HepG2 (cell line): ENCODE data around the gene ZSWIM9. TPM values are rescaled to one million over a fixed set of nuclear protein-coding genes. Genes with fewer than 3 reads are reported as not detected.

Source experiments
- AKAP8 ChIP-seq: sonication (generic); formaldehyde crosslinking; IDR thresholded peaks from 2 replicates; pipeline ENCODE4 v1.5.1; 2020; ENCODE audit warnings: mild to moderate bottlenecking, missing genetic modification reagents
- CEBPG ChIP-seq: IDR thresholded peaks from 2 replicates; pipeline ENCODE4 v1.6.1; 2016
- GABPA ChIP-seq, 2 experiments: IDR thresholded peaks; 2 replicates each; pipeline ENCODE4 v1.6.1; 2011 to 2016; ENCODE audit warnings: low read depth in 2 of 2, low read length in 1 of 2, missing biosample characterization in 1 of 2, missing genetic modification characterization in 1 of 2
- HNF4G ChIP-seq, 2 experiments: sonication (generic) in 1 of 2; formaldehyde crosslinking in 1 of 2; IDR thresholded peaks; 2 replicates each; pipeline versions ENCODE4 v1.4.0 to v1.6.1; 2011 to 2020; ENCODE audit warnings: borderline replicate concordance in 2 of 2, low read depth in 2 of 2, mild to moderate bottlenecking in 2 of 2, low read length in 1 of 2, missing genetic modification reagents in 1 of 2, moderate library complexity in 1 of 2
- KLF13 ChIP-seq: sonication (generic); formaldehyde crosslinking; IDR thresholded peaks from 2 replicates; pipeline ENCODE4 v1.4.0; 2020; ENCODE audit warnings: mild to moderate bottlenecking, missing genetic modification reagents
- MEF2D ChIP-seq: sonication (generic); formaldehyde crosslinking; IDR thresholded peaks from 2 replicates; pipeline ENCODE4 v1.5.1; 2020; ENCODE audit warnings: mild to moderate bottlenecking, missing genetic modification reagents
- MIXL1 ChIP-seq: IDR thresholded peaks from 2 replicates; pipeline ENCODE4 v1.6.1; 2016
- MZF1 ChIP-seq: sonication (generic); formaldehyde crosslinking; IDR thresholded peaks from 2 replicates; pipeline ENCODE4 v1.8.1; 2023; ENCODE audit warnings: mild to moderate bottlenecking, missing genetic modification reagents, borderline replicate concordance
- NBN ChIP-seq: fragments of 450-650 bp; conservative IDR thresholded peaks from 2 replicates; pipeline ENCODE4 v1.6.1; 2017
- NFYC ChIP-seq: IDR thresholded peaks from 2 replicates; pipeline ENCODE4 v1.6.1; 2016; ENCODE audit warnings: missing genetic modification reagents, missing compliant biosample characterization
- PAXIP1 ChIP-seq: sonication (generic); formaldehyde crosslinking; conservative IDR thresholded peaks from 2 replicates; pipeline ENCODE4 v1.4.0; 2020; ENCODE audit warnings: mild to moderate bottlenecking, missing genetic modification reagents, moderate library complexity
- RBAK ChIP-seq: sonication (generic); formaldehyde crosslinking; IDR thresholded peaks from 2 replicates; pipeline ENCODE4 v1.5.1; 2020; ENCODE audit warnings: mild to moderate bottlenecking, missing genetic modification reagents
- RNF2 ChIP-seq: fragments of 450-650 bp; conservative IDR thresholded peaks from 2 replicates; pipeline ENCODE4 v1.6.1; 2016; ENCODE audit warnings: low read depth
- STAT6 ChIP-seq: sonication (generic); formaldehyde crosslinking; IDR thresholded peaks from 2 replicates; pipeline ENCODE4 v1.4.0; 2020; ENCODE audit warnings: missing genetic modification reagents, mild to moderate bottlenecking, borderline replicate concordance
- SUZ12 ChIP-seq: fragments of 150-350 bp; IDR thresholded peaks from 2 replicates; pipeline ENCODE4 v1.6.1; 2014; ENCODE audit warnings: low read depth, low read length
- THAP7 ChIP-seq: sonication (generic); formaldehyde crosslinking; IDR thresholded peaks from 2 replicates; pipeline ENCODE4 v1.8.1; 2023; ENCODE audit warnings: mild to moderate bottlenecking, missing genetic modification reagents
- ZBTB7A ChIP-seq: sonication (generic); formaldehyde crosslinking; IDR thresholded peaks from 2 replicates; pipeline ENCODE4 v1.8.0; 2022; ENCODE audit warnings: mild to moderate bottlenecking, missing genetic modification reagents
- ZIK1 ChIP-seq: sonication (generic); formaldehyde crosslinking; IDR thresholded peaks from 2 replicates; pipeline ENCODE4 v1.5.0; 2020; ENCODE audit warnings: mild to moderate bottlenecking, low read depth, missing genetic modification reagents, borderline replicate concordance
- ZKSCAN5 ChIP-seq: sonication (generic); formaldehyde crosslinking; IDR thresholded peaks from 2 replicates; pipeline ENCODE4 v1.5.1; 2020; ENCODE audit warnings: mild to moderate bottlenecking, missing genetic modification reagents
- ZNF292 ChIP-seq: sonication (generic); formaldehyde crosslinking; IDR thresholded peaks from 2 replicates; pipeline ENCODE4 v1.8.1; 2022; ENCODE audit warnings: mild to moderate bottlenecking, low read depth, missing genetic modification reagents, borderline replicate concordance
- ZNF446 ChIP-seq: sonication (generic); formaldehyde crosslinking; IDR thresholded peaks from 2 replicates; pipeline ENCODE4 v1.5.0; 2020; ENCODE audit warnings: mild to moderate bottlenecking, missing genetic modification reagents
- ZNF562 ChIP-seq: sonication (generic); formaldehyde crosslinking; IDR thresholded peaks from 2 replicates; pipeline ENCODE4 v1.8.0; 2022; ENCODE audit warnings: missing genetic modification reagents, borderline replicate concordance
- ZNF772 ChIP-seq: sonication (generic); formaldehyde crosslinking; IDR thresholded peaks from 2 replicates; pipeline ENCODE4 v1.5.0; 2020; ENCODE audit warnings: mild to moderate bottlenecking, missing genetic modification reagents
- polyA plus RNA-seq, 8 experiments: library from polyadenylated mRNA; depleted of rRNA in 3 of 8; stranded (reverse) in 7 of 8; unstranded in 1 of 8; fragments of >200 nt; fragmentation: Illumina TruSeq in 4 of 8; extraction: Trizol in 4 of 8; gene quantifications; 2 replicates each; pipeline versions ENCODE4 v1.2.1 to v1.2.3, GENCODE V29; 2011 to 2016; ENCODE audit warnings: low read depth in 4 of 8, missing spikeins in 1 of 8, mixed read lengths in 1 of 8; ENCODE audit not compliant: insufficient read depth in 1 of 8
- total RNA-seq, 5 experiments: library from RNA; depleted of rRNA; stranded (reverse); fragments of >200 nt; fragmentation: Illumina TruSeq; extraction: Trizol; gene quantifications; 2 replicates each; pipeline ENCODE4 v1.2.3, GENCODE V29; 2016; ENCODE audit warnings: low read depth in 1 of 5

ZSWIM9 gene
- total and polyA plus RNA-seq, 2 of the 13 experiments (the other 11 are each of a cell fraction or from before 2014, with no cell fraction given), result 0.18 to 1.1 TPM

- TF ChIP-seq PAXIP1 (CRISPR knock-in tag) (no peak; the same call in 1 of the 2 replicates), ZIK1 (CRISPR knock-in tag) (peak; percentile 87; the same call in 1 of the 2 replicates), SUZ12 (no peak; the same call in 1 of the 2 replicates), THAP7 (CRISPR knock-in tag) (peak; percentile 79; the same call in 1 of the 2 replicates), NBN (no peak), MZF1 (no peak), STAT6 (CRISPR knock-in tag) (0 out of 2 replicates have a peak, but pooled peaks have one; percentile 74), ZNF446 (CRISPR knock-in tag) (no peak), MIXL1 (no peak), MEF2D (CRISPR knock-in tag) (no peak), RNF2 (no peak), ZNF562 (CRISPR knock-in tag) (no peak), ZKSCAN5 (CRISPR knock-in tag) (no peak), CEBPG (CRISPR knock-in tag) (0 out of 2 replicates have a peak, but pooled peaks have one; percentile 21), RBAK (CRISPR knock-in tag) (no peak), ZNF772 (CRISPR knock-in tag) (peak; percentile 49; the same call in 1 of the 2 replicates), NFYC (peak; percentile 55), ZBTB7A (CRISPR knock-in tag) (no peak), HNF4G (IDR thresholded peaks at IDR 0.05; ENCODE audit: borderline replicate concordance, low read depth, low read length) (no peak), HNF4G (CRISPR knock-in tag; IDR thresholded peaks at IDR 0.05; ENCODE audit: borderline replicate concordance, low read depth) (no peak; the same call in 1 of the 2 replicates), KLF13 (CRISPR knock-in tag) (no peak), GABPA (IDR thresholded peaks at IDR 0.05; ENCODE audit: low read depth, low read length) (no peak), GABPA (CRISPR knock-in tag; IDR thresholded peaks at IDR 0.05; ENCODE audit: low read depth) (peak; percentile 59; the same call in 1 of the 2 replicates), ZNF292 (CRISPR knock-in tag) (no peak), AKAP8 (CRISPR knock-in tag) (0 out of 2 replicates have a peak, but pooled peaks have one; percentile 30)
Observed at GRCh38 chr19:48203794-48204628, 33.5 kb downstream of the ZSWIM9 start (continued).
